ENCODE measurements around the gene TBX4.

The TBX4 gene

GRCh38 chr17:61475726-61476125 is 23.5 kb downstream of the TBX4 start:
- ATAC-seq (ENCODE audit: low read depth) = no peak; the same call in 2 of the 3 replicates
- peaks cover 24% of the 10 kb centered on the region for H3K4me1 ChIP-seq (ENCODE audit: insufficient read depth, poor library complexity, severe bottlenecking)
- no peaks in the 10 kb centered on the region for H3K36me3 ChIP-seq (ENCODE audit: low read depth)
- TF ChIP-seq, protein P1, sequence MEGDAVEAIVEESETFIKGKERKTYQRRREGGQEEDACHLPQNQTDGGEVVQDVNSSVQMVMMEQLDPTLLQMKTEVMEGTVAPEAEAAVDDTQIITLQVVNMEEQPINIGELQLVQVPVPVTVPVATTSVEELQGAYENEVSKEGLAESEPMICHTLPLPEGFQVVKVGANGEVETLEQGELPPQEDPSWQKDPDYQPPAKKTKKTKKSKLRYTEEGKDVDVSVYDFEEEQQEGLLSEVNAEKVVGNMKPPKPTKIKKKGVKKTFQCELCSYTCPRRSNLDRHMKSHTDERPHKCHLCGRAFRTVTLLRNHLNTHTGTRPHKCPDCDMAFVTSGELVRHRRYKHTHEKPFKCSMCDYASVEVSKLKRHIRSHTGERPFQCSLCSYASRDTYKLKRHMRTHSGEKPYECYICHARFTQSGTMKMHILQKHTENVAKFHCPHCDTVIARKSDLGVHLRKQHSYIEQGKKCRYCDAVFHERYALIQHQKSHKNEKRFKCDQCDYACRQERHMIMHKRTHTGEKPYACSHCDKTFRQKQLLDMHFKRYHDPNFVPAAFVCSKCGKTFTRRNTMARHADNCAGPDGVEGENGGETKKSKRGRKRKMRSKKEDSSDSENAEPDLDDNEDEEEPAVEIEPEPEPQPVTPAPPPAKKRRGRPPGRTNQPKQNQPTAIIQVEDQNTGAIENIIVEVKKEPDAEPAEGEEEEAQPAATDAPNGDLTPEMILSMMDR (IDR thresholded peaks at IDR 0.05; ENCODE audit: poor library complexity, severe bottlenecking) = no peak
- no peak overlapping the region for H3K4me3 ChIP-seq (ENCODE audit: severe bottlenecking)
- no peaks in the 10 kb centered on the region for H3K9me3 ChIP-seq (ENCODE audit: severe bottlenecking)
- peak overlapping the region; percentile 81 for H3K27ac ChIP-seq (ENCODE audit: poor library complexity, severe bottlenecking)
- DNase-seq (ENCODE audit: low spot score) = no peak
- H3K27me3 ChIP-seq (ENCODE audit: insufficient read depth, poor library complexity, severe bottlenecking) = no peaks in the 10 kb centered on the region

- no peaks in the 10 kb centered on the region for H3K36me3 ChIP-seq (ENCODE audit: low read depth)
- no peaks in the 10 kb centered on the region for H3K27me3 ChIP-seq (ENCODE audit: insufficient read depth, poor library complexity, severe bottlenecking)
- no peak overlapping the region for H3K4me3 ChIP-seq (ENCODE audit: severe bottlenecking)
- TF ChIP-seq, protein P1 (IDR thresholded peaks at IDR 0.05; ENCODE audit: poor library complexity, severe bottlenecking) = no peak
- DNase-seq (ENCODE audit: low spot score) = no peak
- ATAC-seq (ENCODE audit: low read depth) = no peak
- peaks cover 24% of the 10 kb centered on the region for H3K4me1 ChIP-seq (ENCODE audit: insufficient read depth, poor library complexity, severe bottlenecking)
- H3K9me3 ChIP-seq (ENCODE audit: severe bottlenecking) = no peaks in the 10 kb centered on the region
- no peak overlapping the region for H3K27ac ChIP-seq (ENCODE audit: poor library complexity, severe bottlenecking)
Observed at GRCh38 chr17:61476476-61477203, 24.4 kb downstream of the TBX4 start.

GRCh38 chr17:61477204-61477834 is 25.1 kb downstream of the TBX4 start:
- no peaks in the 10 kb centered on the region for H3K36me3 ChIP-seq (ENCODE audit: low read depth)
- TF ChIP-seq, protein P1 (IDR thresholded peaks at IDR 0.05; ENCODE audit: poor library complexity, severe bottlenecking) = no peak
- peaks cover 24% of the 10 kb centered on the region for H3K4me1 ChIP-seq (ENCODE audit: insufficient read depth, poor library complexity, severe bottlenecking)
- no peak overlapping the region for H3K27ac ChIP-seq (ENCODE audit: poor library complexity, severe bottlenecking)
- no peak overlapping the region for H3K4me3 ChIP-seq (ENCODE audit: severe bottlenecking)
- H3K9me3 ChIP-seq (ENCODE audit: severe bottlenecking) = no peaks in the 10 kb centered on the region
- no peaks in the 10 kb centered on the region for H3K27me3 ChIP-seq (ENCODE audit: insufficient read depth, poor library complexity, severe bottlenecking)
- ATAC-seq (ENCODE audit: low read depth) (no peak), DNase-seq (ENCODE audit: low spot score) (no peak)

DNA sequence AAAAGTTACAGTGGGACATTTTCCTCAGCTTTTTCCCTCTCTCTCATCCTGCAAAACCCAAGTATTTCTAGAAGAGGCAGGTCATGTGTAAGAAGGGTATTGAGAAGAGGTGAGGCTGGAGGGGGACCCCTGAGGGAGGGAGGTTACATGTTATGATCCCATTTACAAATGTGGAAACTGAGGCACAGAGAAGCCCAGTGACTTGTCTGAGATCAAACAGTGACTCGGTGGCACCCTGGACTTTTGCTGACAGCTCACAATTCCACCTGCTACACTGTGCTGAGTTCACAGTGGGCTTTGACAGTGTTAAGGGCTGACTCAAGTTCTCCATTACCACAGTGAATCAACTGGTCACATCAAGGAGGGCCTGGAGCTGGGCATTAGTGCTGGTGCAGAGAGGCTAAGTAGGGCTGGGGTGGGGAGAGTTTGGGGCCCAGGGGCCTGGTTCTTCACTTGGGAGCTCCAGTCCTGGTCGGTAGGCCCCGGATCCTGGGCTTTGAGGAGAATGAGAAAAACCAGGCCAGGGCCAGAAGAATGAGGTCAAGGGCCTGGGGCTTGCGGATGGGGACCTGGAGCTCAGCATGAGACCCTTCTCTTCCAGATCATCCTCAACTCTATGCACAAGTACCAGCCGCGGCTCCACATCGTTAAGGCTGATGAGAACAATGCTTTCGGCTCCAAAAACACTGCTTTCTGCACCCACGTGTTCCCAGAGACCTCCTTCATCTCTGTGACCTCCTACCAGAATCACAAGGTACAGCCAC is 26.0 kb downstream of the TBX4 start:
- Histone ChIP-seq H3K27me3 (ENCODE audit: insufficient read depth, poor library complexity, severe bottlenecking) (no peaks in the 10 kb centered on the region), H3K4me3 (ENCODE audit: severe bottlenecking) (no peak overlapping the region), H3K9me3 (ENCODE audit: severe bottlenecking) (no peaks in the 10 kb centered on the region), H3K36me3 (ENCODE audit: low read depth) (no peaks in the 10 kb centered on the region), H3K4me1 (ENCODE audit: insufficient read depth, poor library complexity, severe bottlenecking) (peaks cover 24% of the 10 kb centered on the region), H3K27ac (ENCODE audit: poor library complexity, severe bottlenecking) (no peak overlapping the region)
- DNase-seq (ENCODE audit: low spot score) = no peak
- ATAC-seq (ENCODE audit: low read depth) = no peak
- TF ChIP-seq, protein P1 (IDR thresholded peaks at IDR 0.05; ENCODE audit: poor library complexity, severe bottlenecking) = no peak

All from RWPE2 (cell line).